NB4 (cell line): ENCODE measurements around the gene NDUFAF7.

Experiments
- MYC ChIP-seq: IDR thresholded peaks from 2 replicates; pipeline ENCODE4 v1.6.1; 2011; ENCODE audit warnings: low read depth, low read length
- POLR2A ChIP-seq: IDR thresholded peaks from 2 replicates; pipeline ENCODE4 v1.6.1; 2011; ENCODE audit warnings: mild to moderate bottlenecking; ENCODE audit not compliant: insufficient read length; ENCODE audit errors: extremely low read depth
- TF ChIP-seq, protein P1 (sequence below): IDR thresholded peaks from one replicate; pipeline ENCODE4 v1.5.1; 2012; ENCODE audit warnings: low read depth, low read length
- TF ChIP-seq, protein P2 (sequence below): IDR thresholded peaks from 2 replicates; pipeline ENCODE4 v1.6.1; 2011; ENCODE audit warnings: low read depth, low read length

- TF ChIP-seq POLR2A (no peak), MYC (no peak)
- TF ChIP-seq, protein P1, sequence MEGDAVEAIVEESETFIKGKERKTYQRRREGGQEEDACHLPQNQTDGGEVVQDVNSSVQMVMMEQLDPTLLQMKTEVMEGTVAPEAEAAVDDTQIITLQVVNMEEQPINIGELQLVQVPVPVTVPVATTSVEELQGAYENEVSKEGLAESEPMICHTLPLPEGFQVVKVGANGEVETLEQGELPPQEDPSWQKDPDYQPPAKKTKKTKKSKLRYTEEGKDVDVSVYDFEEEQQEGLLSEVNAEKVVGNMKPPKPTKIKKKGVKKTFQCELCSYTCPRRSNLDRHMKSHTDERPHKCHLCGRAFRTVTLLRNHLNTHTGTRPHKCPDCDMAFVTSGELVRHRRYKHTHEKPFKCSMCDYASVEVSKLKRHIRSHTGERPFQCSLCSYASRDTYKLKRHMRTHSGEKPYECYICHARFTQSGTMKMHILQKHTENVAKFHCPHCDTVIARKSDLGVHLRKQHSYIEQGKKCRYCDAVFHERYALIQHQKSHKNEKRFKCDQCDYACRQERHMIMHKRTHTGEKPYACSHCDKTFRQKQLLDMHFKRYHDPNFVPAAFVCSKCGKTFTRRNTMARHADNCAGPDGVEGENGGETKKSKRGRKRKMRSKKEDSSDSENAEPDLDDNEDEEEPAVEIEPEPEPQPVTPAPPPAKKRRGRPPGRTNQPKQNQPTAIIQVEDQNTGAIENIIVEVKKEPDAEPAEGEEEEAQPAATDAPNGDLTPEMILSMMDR: no peak
- TF ChIP-seq, protein P2, sequence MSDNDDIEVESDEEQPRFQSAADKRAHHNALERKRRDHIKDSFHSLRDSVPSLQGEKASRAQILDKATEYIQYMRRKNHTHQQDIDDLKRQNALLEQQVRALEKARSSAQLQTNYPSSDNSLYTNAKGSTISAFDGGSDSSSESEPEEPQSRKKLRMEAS: no peak
These were observed 60.2 kb downstream of the NDUFAF7 start for GRCh38 chr2:37291680-37292079.
